Epidermal melanocyte (primary cell): ENCODE data around the gene APCDD1L.

Experiments used
- DNase-seq: peaks from one replicate; pipeline ENCODE4 v3.0.0; 2011; ENCODE audit warnings: low spot score; ENCODE audit not compliant: insufficient read length

Gene APCDD1L

DNA sequence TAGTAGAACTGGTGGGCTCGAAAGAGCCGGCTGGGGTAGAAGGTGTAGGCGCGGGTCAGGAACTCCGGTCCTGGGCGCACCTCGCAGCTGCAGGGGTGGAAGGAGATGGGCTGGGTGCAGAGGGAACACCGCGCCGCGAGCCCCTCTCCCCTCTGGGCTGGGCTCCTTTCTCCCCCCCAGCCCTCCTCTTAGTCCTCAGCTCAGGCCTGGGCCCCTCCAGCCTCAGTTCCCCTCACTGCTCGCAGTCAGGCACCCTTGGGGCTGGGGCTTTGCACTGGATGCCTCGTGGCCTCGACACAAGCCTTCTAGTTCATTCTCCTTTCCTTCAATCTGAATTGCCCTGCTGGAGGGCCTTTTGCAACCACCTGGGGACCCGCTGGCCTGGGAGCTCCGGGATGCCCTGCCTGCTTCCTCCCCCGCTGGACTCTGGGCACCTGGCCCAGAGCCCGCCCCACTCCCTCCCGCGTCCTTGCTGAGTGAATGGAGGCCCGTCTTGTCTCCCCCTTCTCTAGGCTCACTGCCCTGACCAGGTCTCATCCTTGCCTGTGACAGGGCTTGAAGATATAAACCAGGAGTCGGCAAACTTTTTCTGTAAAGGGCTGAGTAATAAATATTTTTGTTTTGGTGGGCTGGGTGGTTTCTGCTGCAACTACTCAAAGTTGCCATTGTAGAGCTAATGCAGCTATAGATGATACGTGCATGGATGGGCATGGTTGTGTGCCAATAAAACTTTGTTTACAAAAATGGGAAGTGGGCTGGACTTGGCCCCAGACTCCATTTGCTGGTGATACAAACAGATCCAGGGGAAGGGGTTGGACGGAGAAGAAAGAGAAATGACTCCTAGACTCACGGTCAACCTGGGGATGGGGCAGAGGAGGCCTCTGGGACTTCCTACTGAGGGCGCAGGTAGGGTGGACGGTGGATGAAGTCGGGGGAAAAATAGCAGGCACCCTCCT, 47.3 kb downstream of the APCDD1L start:
- DNase-seq: no peak

DNA sequence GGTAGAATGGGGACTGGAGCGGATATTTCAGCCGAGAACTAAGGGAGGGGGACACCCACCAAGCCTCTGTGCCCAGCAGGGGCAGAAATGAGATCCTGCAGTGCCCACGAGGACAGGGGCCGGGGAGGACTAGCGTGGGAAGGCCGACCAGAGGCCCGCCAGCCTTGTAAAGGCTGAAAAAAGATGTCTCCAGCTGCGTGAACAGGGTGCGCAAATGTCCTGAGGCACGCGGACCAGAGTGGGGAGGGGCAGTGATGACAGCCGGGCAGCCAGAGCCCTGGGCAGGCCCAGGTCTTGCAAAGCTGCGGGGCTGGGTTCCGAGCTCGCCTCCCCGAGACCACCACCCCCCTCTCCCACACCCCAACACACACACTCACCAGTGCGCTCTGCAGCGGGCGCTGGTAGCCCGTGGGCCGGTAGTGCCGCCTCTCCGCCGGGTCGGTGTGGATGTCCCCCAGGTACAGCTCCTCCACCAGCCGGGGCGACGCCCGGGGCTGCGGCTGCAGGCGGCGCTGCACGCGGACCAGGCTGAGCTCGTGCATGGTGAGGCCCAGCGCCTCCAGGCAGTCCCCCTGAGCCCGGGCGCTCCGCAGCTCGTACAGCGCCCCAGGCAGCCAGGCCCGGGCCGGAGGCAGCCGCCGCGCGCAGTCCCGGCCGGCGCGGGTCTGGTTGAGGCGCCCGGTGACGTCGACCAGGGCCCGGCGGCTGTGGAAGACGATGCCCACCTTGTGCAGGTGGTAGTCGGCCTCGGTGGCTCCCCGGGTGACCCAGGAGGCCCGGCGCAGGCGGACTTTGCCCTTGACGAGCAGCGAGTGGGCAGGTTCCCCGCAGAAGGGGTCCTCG, 48.2 kb downstream of the APCDD1L start:
- DNase-seq: no peak

DNA sequence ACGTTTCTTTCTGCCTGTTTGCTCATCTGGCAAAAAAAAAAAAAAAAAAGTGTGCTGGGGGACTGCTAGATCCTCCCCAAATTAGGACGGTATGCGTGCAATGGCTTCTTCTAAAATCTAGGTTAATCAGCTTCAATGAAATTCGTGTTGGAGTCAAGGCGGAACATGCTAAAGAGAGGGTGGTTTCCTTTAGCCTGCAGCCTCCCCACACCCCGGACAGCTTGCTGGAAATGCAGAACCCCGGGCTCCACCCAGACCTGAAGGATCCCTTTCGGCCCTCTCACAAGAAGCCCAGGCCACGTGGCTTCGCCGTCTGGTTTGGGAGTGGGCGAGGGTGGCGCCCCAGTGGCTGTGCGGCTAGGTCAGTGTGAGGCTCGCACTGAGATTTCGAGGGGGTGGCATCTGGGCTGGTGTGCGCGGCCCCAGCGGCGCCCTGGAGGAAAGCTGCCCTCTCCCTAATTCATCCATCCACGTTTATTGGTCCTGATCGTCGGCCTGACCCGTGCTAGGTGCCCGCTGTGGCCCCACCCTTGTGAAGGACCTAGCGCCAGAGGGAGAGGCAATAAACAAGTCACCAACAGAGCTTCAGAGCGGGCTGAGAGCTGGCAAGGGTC, 49.0 kb downstream of the APCDD1L start:
- DNase-seq: no peak

DNA sequence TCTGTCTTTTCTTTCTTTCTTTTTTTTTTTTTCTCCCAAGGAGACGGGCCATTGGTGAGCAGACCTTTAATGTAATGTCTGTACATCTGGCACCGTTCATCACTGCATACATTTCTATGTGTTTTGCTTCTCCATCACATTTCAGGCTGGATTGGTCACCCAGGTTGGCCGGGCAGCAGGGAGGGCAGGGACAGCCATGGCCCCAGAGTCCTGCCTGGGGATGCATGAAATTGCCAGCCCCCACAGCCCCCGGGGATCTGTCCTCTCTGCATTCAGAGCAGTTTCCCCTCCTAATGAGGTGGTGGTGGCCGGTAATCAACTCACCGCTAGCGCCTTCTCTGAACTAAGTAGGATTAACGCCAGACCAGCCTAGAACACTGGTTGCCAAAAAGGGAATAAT, 50.4 kb downstream of the APCDD1L start:
- no peak for DNase-seq

DNA sequence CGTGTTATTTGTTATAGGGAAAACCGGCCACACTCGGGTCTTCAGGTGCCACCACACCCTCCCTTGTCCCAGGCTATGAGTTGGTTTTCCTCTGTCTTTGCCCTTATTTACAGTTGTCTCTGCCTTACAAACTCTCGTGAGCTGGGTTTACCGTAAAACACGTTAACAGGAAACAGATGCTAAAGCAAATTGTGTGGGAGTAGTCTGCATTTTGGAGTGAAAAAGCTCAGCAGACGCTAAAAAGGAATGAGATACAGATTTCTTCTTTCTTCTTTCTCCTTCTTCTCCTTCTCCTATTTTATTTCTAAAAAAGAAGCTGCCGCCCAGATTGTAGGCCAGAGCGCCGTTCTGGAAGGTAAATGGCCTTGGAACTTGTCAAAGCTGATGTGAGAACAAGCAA, 51.9 kb downstream of the APCDD1L start:
- DNase-seq: no peak

- DNase-seq: no peak
These were observed 53.3 kb downstream of the APCDD1L start for GRCh38 chr20:58461899-58462298.

GRCh38 chr20:58461104-58461503, 54.1 kb downstream of the APCDD1L start:
- DNase-seq: no peak

DNA sequence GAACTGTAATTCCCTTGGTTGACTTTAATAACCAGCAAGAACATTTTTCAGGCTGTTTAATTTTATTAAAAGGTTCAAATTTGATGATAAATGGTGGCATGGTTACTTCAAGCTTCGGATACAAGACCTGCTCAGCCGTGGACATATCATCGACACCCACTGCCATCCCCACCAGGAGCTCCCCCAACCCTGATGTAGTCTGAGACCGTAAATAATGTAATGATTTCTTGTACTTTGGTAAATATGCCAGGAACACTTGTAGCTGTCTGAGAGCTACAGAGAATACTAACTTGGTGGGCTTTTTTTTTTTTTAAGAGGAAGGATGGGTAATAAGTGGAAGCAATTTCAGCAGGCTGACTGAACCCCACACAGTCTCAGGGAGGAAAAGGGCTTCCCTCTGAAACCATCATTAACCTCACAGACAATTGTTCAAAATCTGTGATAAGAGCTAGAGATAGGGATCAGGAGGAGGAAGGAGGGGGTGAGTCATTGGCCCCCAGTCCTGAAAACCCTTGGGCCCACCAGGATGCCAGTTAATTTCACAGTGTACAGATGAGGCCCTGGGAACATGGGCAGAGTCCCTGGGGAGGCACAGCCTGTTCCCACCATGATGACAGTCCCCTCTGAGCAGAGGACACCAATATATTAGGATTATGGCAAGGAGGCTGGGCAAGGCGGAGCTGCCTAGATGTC, 56.0 kb downstream of the APCDD1L start:
- no peak for DNase-seq

GRCh38 chr20:58458342-58459057, 56.7 kb downstream of the APCDD1L start:
- no peak for DNase-seq

GRCh38 chr20:58457083-58457695, 58.0 kb downstream of the APCDD1L start:
- DNase-seq: no peak

DNA sequence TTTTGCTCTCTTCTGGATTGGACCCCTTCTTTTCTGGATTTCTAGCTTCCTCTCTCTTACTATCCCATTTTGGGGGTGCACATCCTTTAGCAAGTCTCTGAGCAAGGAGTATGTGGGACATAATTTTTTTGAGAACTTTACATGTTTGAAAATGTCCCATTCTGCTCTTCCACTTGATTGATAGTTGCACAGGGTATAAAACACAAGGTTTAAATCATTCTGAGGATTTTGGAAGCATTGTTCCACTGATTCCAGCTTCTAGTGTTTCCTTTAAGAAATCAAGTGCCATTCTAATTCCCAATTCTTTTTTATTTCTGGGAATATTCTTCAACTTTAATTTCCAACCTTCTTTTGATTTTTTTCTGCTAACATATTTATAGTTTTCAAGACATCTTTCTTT, 60.7 kb downstream of the APCDD1L start:
- no peak for DNase-seq

DNA sequence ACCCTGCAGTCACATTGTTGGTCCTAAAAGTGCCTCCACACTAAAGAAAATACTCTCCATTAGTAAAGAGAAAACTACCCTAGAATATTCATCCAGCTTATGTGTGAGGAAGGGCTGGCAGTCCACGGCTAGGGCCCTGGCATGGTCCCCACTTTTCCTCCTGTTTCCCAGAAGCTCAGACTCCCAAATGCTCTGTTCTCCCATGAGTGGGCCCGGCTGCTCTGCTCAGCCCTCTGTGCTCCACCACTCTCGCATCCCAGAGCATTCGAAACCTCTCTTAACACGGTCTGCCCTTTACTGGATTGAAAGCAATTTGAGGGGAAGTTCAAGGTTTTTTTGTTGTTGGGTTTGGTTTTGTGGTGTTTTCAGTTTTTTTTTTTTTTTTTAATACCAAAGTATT, 61.8 kb downstream of the APCDD1L start:
- DNase-seq: no peak

DNA sequence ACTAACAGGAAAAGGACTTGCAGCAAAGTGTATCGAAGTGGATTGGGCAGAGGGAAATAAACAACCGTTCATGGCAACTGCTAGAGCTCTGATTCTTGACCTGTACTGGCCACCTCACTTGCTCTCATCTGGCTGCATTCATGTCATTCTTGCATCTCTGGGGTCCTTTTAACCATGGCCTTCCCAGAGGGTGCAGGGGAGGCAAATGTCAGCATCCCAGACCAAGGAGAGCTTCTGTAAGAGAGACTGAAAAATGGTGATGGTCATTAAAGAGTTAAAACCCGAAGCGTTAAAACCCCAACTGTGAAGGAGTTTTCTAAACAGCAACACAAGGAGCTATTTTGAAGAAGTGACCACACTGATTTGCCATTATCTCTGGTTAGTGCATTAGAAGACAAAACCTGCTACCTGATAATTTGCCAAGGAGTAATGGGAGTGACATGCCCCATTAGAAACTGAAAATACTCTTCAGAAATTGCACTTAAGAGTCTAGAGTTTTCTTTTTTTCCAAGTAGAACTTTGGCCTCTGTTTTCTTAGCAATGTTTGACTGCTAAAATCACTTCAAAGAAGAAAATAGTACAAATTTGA, 62.4 kb downstream of the APCDD1L start:
- DNase-seq: no peak

DNA sequence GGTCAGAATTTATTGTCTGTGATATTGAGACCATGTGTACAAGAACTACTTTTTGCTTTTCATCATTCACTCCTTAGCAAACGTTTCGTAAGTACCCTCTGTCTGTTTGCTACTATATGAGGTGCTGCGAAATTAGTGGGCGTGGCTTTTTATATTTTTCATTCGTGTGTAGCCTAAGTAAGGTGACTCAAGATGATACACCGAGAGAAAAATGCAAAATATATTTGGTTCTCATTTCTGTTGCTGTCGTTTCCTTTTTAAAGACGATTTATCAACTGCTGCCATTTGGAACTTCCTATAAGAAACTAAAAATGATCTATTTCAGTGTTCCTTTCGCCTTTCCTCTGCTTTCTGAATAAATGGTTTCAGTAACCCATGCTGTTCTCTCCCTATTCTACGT, 64.9 kb downstream of the APCDD1L start:
- no peak for DNase-seq

DNA sequence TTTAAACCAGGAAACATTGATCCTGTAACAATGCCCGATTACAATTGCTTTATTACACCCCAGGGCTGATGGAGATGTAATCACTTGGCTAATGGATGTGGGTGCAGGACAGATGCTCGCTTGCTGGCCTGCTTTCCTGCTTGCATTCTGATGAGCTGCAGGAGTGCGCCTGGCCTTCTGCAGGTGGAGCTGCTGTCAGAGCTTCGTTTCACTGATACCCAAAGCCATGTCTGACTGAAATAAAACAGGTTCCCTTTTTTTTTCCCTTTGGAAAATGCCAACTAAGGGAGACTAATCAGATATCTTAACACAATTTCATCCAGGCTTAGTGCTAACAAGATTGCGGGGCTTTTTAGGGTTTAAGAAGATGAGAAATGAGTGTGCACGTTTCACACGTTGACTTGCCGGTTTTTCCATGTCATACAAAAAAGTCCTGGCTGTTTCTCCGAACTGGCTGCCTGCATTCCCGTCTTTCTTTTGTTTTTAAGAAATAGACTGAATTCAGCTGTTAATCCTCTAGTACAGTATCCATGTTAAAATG, 65.4 kb downstream of the APCDD1L start:
- DNase-seq: no peak

- no peak for DNase-seq
These were observed 66.2 kb downstream of the APCDD1L start for GRCh38 chr20:58448958-58449357.

DNA sequence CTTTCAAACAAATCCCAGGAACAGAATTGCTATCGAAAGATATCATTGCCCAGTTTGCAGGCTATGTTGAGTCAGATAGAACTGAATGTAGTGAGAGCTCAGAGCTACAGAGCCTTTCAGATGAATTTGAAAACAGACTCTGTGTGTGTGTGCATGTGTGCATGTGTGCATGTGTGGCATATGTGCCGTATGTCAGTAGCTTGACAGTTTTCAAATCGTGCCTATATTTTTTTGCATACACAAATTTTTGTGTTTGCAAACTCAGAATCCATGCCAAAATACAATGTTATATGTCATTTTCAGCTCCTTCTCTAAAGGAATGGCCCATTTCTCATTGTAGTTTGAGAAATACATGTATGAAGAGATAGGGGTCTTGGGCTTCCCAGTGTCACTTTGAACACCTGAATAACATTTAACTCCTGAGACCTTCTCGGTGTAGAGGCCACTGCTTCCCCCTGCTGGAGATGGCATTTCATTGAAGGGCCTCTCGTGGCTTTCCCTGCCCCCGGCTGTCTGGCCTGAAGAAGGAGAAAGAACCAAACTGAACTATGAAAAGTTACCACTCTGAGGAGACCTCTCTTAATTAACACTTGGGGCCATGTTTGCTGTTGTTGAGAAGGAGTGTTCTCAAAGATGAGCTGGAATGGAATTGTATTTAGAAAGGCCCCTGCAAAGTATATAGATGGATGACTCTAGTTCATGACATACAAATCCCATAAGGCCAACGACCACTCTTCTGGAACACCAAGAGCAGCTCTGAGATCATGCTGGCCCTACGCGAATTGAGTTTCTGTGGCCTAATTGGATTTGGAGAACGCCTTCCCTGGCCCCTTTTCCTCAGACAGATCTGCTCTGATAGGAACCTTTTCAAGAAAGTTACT, 67.4 kb downstream of the APCDD1L start:
- DNase-seq: no peak

DNA sequence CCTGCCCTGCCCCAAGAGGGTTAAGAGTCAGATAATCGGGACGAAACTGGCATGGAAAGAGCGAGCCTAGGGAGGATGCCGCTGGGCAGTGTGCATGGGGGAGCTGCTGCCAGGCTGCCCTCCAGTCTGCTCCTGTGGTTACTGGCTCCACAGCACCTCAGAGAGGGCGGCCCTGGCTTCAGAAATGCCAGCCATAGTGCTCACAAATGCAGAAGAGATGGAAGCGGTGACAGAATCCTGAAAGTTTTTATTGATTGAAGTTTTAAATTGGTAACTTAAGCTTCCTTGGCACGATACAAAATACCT, 68.3 kb downstream of the APCDD1L start:
- no peak for DNase-seq
